Ecto neural progenitor cell (in vitro differentiated cells): ENCODE results near the gene PADI2.

ENCODE experiments used
- DNase-seq: peaks from one replicate; pipeline ENCODE4 v3.0.0-alpha.2; 2018; ENCODE audit warnings: low spot score

The PADI2 gene

DNA sequence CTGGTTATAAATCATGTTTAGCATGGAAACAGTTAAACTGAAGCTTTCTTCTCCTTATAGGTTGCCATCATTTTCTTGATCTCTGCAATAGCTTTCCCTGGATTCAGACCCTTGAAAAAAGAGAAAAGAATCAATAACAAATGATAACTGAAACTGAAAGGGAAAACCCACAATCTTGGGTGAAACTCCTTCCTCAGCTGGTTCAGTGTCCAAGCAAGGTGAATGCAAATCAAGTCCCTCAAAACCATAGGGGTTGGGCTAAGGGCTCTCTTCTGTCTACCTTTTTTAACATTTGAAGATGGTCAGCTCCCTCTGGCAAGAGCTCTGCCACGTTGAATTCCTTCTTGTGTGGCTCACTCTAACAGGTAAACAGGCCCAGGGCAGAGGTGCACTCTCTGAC lies 100.4 kb downstream of the PADI2 start:
- no peak for DNase-seq

DNA sequence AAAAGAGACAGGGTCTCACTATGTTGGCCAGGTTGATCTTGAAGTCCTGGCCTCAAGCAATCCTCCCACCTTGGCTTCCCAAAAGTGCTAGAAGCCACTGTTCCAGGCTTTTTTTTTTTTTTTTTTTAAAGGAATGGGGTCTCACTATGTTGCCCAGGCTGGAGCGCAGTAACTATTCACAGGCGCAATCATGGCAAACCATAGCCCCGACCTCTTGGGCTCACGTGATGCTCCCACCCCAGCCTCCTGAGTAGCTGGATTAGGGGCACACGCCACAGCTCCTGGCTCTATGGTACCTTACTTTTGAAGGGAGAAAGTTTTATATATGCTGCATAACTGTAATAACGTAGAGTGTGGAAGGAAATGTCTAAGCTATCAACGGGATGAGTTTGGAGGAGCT lies 101.8 kb downstream of the PADI2 start:
- no peak for DNase-seq
